Fibroblast of lung (primary cell): Measurements from ENCODE around the gene CDK15. TPM values are rescaled to one million over a fixed set of nuclear protein-coding genes. Genes with fewer than 3 reads are reported as not detected.
A peak's percentile ranks its signal among the peaks of the same experiment; 100 is the strongest.

Experiments used
- DNase-seq, 2 donors: peaks; one replicate each; pipeline versions ENCODE4 v3.0.0 to v3.0.0-alpha.2; 2010; ENCODE audit warnings: low read depth in 2 of 2
- H2AFZ ChIP-seq: 2 replicates; pipeline ENCODE4 v1.5.1; 2012; ENCODE audit warnings: low read length, control low read depth, inconsistent platforms
- H3K27ac ChIP-seq: 2 replicates; pipeline ENCODE4 v1.5.1; 2011; ENCODE audit warnings: low read length, control low read depth; ENCODE audit not compliant: insufficient read depth
- H3K27me3 ChIP-seq: 2 replicates; pipeline ENCODE4 v1.5.1; 2011; ENCODE audit warnings: mild to moderate bottlenecking, low read length; ENCODE audit not compliant: control insufficient read depth, insufficient read depth
- H3K36me3 ChIP-seq: 2 replicates; pipeline ENCODE4 v1.5.1; 2011; ENCODE audit warnings: low read length; ENCODE audit not compliant: control insufficient read depth, insufficient read depth
- H3K4me1 ChIP-seq: 2 replicates; pipeline ENCODE4 v1.5.1; 2011; ENCODE audit warnings: low read length; ENCODE audit not compliant: control insufficient read depth, insufficient read depth; ENCODE audit errors: extremely low read depth
- H3K4me2 ChIP-seq: 2 replicates; pipeline ENCODE4 v1.5.1; 2011; ENCODE audit warnings: low read length, control low read depth; ENCODE audit not compliant: insufficient read depth; ENCODE audit errors: extremely low read depth
- H3K4me3 ChIP-seq, 4 experiments: fragments of 200-600 bp in 1 of 4; sonication (generic) in 1 of 4; replicated peaks in 1 of 4; 2 replicates each; pipeline ENCODE4 v1.5.1; 2011 to 2016; ENCODE audit warnings: low read length in 4 of 4, low read depth in 3 of 4, mild to moderate bottlenecking in 3 of 4, control low read depth in 2 of 4, inconsistent platforms in 1 of 4, mixed read lengths in 1 of 4; ENCODE audit not compliant: insufficient read depth in 1 of 4; ENCODE audit errors: control extremely low read depth in 1 of 4
- H3K79me2 ChIP-seq: 2 replicates; pipeline ENCODE4 v1.5.1; 2012; ENCODE audit warnings: mild to moderate bottlenecking, low read length, inconsistent platforms; ENCODE audit not compliant: control insufficient read depth, insufficient read depth
- H3K9ac ChIP-seq: 2 replicates; pipeline ENCODE4 v1.5.1; 2011; ENCODE audit warnings: mild to moderate bottlenecking, low read length, control low read depth; ENCODE audit not compliant: insufficient read depth
- H3K9me3 ChIP-seq: 2 replicates; pipeline ENCODE4 v1.5.1; 2012; ENCODE audit warnings: low read depth, low read length; ENCODE audit not compliant: control insufficient read depth, insufficient read depth
- H4K20me1 ChIP-seq: 2 replicates; pipeline ENCODE4 v1.5.1; 2011; ENCODE audit warnings: low read length; ENCODE audit not compliant: control insufficient read depth, insufficient read depth; ENCODE audit errors: extremely low read depth
- CTCF ChIP-seq, 2 donors: IDR thresholded peaks in 1 of 2; conservative IDR thresholded peaks in 1 of 2; 1 replicate in 1 of 2; 2 replicates in 1 of 2; pipeline ENCODE4 v1.5.1; 2011 to 2012; ENCODE audit warnings: low read length in 2 of 2, control low read depth in 1 of 2, inconsistent platforms in 1 of 2, low read depth in 1 of 2, mild to moderate bottlenecking in 1 of 2
- EZH2 ChIP-seq: IDR thresholded peaks from 2 replicates; pipeline ENCODE4 v1.5.1; 2012; ENCODE audit warnings: low read length, control low read depth, mild to moderate bottlenecking; ENCODE audit errors: missing control alignments
- polyA plus RNA-seq, 2 donors: library from polyadenylated mRNA; depleted of rRNA in 1 of 2; stranded (reverse) in 1 of 2; unstranded in 1 of 2; fragments of >200 nt; gene quantifications; 2 replicates each; pipeline ENCODE4 v1.2.1, GENCODE V29; 2011 to 2012; ENCODE audit warnings: missing spikeins in 1 of 2
- total RNA-seq: library from RNA; depleted of rRNA; stranded (reverse); fragments of >200 nt; gene quantifications from 2 replicates; pipeline ENCODE4 v1.2.1, GENCODE V29; 2014

CDK15 gene
- total and polyA plus RNA-seq, 2 donors (not counting 1 experiment from before 2014, with no cell fraction given): 2.3 to 5.1 TPM

- no peaks in the 10 kb centered on the region for H3K27me3 ChIP-seq
- no peak overlapping the region for H3K4me3 ChIP-seq
- DNase-seq: peak in 1 of 2 donors; percentile 35
Measured at GRCh38 chr2:201907563-201907881, 101.2 kb downstream of the CDK15 start.

GRCh38 chr2:201908901-201909300, 102.6 kb downstream of the CDK15 start:
- Histone ChIP-seq H3K4me2 (peak overlapping the region; percentile 11), H4K20me1 (no peaks in the 10 kb centered on the region), H2AFZ (no peak overlapping the region), H3K4me3 (no peak overlapping the region), H3K9ac (no peak overlapping the region), H3K4me1 (peaks cover 9% of the 10 kb centered on the region), H3K27me3 (no peaks in the 10 kb centered on the region), H3K9me3 (no peaks in the 10 kb centered on the region), H3K79me2 (no peaks in the 10 kb centered on the region), H3K36me3 (no peaks in the 10 kb centered on the region), H3K27ac (no peak overlapping the region)
- peak in 1 of 2 donors; percentile 72 for DNase-seq
- no peak for TF ChIP-seq CTCF (conservative IDR thresholded peaks at IDR 0.05 in 1 of 2, IDR thresholded peaks at IDR 0.05 in 1 of 2; ENCODE audit: low read depth in 1 of 2, low read length in 2 of 2)
- TF ChIP-seq EZH2: no peak

More at GRCh38 chr2:201907563-201907881, 101.2 kb downstream of the CDK15 start:
- Histone ChIP-seq H4K20me1 (no peaks in the 10 kb centered on the region), H3K9me3 (no peaks in the 10 kb centered on the region), H3K79me2 (no peaks in the 10 kb centered on the region), H3K36me3 (no peaks in the 10 kb centered on the region), H2AFZ (no peak overlapping the region), H3K4me2 (no peak overlapping the region), H3K4me1 (peaks cover 9% of the 10 kb centered on the region), H3K9ac (no peak overlapping the region), H3K27ac (no peak overlapping the region)
- TF ChIP-seq CTCF (conservative IDR thresholded peaks at IDR 0.05 in 1 of 2, IDR thresholded peaks at IDR 0.05 in 1 of 2; ENCODE audit: low read depth in 1 of 2, low read length in 2 of 2) (no peak), EZH2 (no peak)

GRCh38 chr2:201909348-201909747, 103.0 kb downstream of the CDK15 start:
- H3K4me3 ChIP-seq: peak overlapping the region in 3 of 4 experiments; percentile 29 to 67 (median 43)

More at GRCh38 chr2:201909348-201909747, 103.0 kb downstream of the CDK15 start:
- no peak overlapping the region for H2AFZ ChIP-seq
- no peaks in the 10 kb centered on the region for H4K20me1 ChIP-seq
- H3K27me3 ChIP-seq: no peaks in the 10 kb centered on the region
- TF ChIP-seq EZH2: no peak
- no peak for TF ChIP-seq CTCF (conservative IDR thresholded peaks at IDR 0.05 in 1 of 2, IDR thresholded peaks at IDR 0.05 in 1 of 2; ENCODE audit: low read depth in 1 of 2, low read length in 2 of 2)
- H3K4me2 ChIP-seq: peak overlapping the region; percentile 55
- no peaks in the 10 kb centered on the region for H3K9me3 ChIP-seq
- H3K36me3 ChIP-seq: no peaks in the 10 kb centered on the region
- H3K4me1 ChIP-seq: peaks cover 9% of the 10 kb centered on the region
- H3K9ac ChIP-seq: no peak overlapping the region
- H3K79me2 ChIP-seq: no peaks in the 10 kb centered on the region
- DNase-seq: peak; percentile 80 to 99
- peak overlapping the region; percentile 58 for H3K27ac ChIP-seq
